ENCODE results near the gene ZNF185.

The ZNF185 gene

DNA sequence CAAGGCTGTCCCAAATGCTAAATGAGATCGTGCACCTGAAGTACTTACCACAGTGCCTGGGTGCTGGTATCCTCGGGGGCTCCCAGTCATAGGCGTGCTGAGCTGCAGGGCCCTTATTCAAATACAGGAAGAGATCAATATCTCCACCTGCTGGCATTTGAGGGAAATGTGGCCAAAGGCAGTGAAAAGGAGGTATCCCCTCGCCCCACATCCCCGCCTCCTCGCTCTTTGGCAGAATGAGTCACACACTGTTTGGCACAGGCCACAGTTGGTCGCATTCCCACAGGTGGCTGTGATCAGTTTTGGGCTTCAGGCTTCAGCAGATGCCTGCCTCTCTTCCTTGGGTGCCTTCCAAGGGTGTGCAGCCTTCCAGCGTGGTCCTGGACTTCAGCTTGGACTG, 28.4 kb downstream of the ZNF185 start:
- no peak overlapping the region for H3K4me3 ChIP-seq (replicated peaks; ENCODE audit: low read depth, low read length)
- peak; percentile 73 for DNase-seq (ENCODE audit: extremely low read depth, low read depth)

DNA sequence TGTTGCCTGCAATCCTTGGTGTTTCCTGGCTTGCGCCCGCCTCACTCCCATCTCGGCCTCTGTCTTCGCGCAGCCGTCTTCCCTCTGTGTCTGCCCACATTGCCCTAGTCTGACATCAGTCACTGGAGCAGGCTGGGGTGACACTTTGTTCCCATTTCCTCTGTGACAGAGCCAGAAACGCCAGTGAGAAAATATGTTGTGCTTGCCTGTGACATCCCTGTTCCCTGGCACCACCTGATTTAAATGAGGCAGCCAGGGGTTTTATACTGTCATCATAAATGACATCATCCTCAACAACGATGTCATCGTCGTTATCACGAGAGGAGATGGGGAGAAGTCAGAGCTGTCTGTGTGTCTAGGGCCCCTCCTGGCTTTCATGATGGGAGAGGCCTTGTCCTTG, 29.1 kb downstream of the ZNF185 start:
- no peak overlapping the region for H3K4me3 ChIP-seq (replicated peaks; ENCODE audit: low read depth, low read length)
- no peak for TF ChIP-seq CTCF (IDR thresholded peaks at IDR 0.05; ENCODE audit: low read depth, low read length, missing control alignments)
- DNase-seq (ENCODE audit: extremely low read depth, low read depth), result no peak

More for the DNA sequence above, 28.4 kb downstream of the ZNF185 start:
- TF ChIP-seq CTCF (IDR thresholded peaks at IDR 0.05; ENCODE audit: low read depth, low read length, missing control alignments), result peak; percentile 43

GRCh38 chrX:152927858-152928760, 30.2 kb downstream of the ZNF185 start:
- no peak for DNase-seq (ENCODE audit: extremely low read depth, low read depth)
- H3K4me3 ChIP-seq (replicated peaks; ENCODE audit: low read depth, low read length), result no peak overlapping the region
- no peak for TF ChIP-seq CTCF (IDR thresholded peaks at IDR 0.05; ENCODE audit: low read depth, low read length, missing control alignments)

DNA sequence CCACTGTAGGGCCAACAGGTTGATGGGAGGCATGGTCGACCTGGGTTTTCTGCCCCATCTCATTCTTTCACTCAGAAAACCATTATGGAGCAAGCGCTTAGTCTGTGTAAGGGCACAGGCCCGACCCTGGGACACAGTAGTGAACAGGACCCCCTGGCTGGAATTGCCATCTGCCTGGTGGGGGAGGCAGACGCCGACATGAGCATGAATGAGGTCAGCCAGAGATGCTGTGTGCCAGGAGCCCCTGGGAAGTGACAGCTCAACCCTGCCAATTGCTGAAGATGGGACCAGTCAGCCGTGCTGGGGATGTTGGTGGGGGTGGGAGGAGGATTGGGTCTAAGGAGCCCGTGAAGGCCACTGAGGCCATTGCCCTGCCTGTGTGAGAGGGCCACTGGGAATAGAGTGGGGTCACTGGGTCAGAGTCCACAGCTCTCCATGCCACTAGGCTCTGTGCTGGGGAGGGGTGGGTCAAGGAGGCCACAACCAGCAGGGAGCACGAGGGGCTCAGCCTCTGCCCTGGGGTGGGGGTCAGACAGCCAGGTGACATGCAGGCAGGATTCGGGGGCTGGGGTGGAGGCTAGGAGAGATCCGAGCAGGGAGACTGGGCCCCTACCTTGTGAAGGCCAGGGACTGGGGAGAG, 31.0 kb downstream of the ZNF185 start:
- no peak overlapping the region for H3K4me3 ChIP-seq (replicated peaks; ENCODE audit: low read depth, low read length)
- DNase-seq (ENCODE audit: extremely low read depth, low read depth), result no peak
- TF ChIP-seq CTCF (IDR thresholded peaks at IDR 0.05; ENCODE audit: low read depth, low read length, missing control alignments), result no peak

- TF ChIP-seq CTCF (IDR thresholded peaks at IDR 0.05; ENCODE audit: low read depth, low read length, missing control alignments), result no peak
- H3K4me3 ChIP-seq (replicated peaks; ENCODE audit: low read depth, low read length), result no peak overlapping the region
- DNase-seq (ENCODE audit: extremely low read depth, low read depth), result no peak
Measured at GRCh38 chrX:152929898-152930297, 32.0 kb downstream of the ZNF185 start.

DNA sequence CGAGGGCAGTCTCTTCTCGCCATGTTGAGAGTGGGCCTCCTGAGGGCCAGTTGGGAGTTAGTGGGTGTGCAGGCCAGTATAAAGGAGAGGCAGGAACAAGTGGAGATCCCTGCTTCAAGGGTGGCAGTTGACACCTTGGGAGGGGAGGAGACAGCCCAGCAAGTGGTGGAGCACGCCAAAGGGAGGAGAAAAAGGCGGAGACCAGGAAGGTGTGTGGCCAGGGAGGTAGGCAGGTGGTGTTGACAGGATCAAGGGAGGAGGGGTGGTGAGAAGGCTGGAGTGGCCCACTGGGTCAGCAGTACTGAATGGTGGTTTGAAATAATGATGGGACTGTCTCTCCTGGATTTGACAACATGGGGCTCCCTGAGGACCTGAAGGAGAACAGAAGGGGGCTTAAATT, 32.6 kb downstream of the ZNF185 start:
- no peak overlapping the region for H3K4me3 ChIP-seq (replicated peaks; ENCODE audit: low read depth, low read length)
- no peak for TF ChIP-seq CTCF (IDR thresholded peaks at IDR 0.05; ENCODE audit: low read depth, low read length, missing control alignments)
- no peak for DNase-seq (ENCODE audit: extremely low read depth, low read depth)
